NK-92 (cell line): ENCODE measurements around the gene HIGD1B.

Experiments
- DNase-seq: peaks from one replicate; lab custom pipeline; 2025; ENCODE audit not compliant: unreplicated experiment; lab: John Stamatoyannopoulos, UW

The HIGD1B gene

GRCh38 chr17:44832805-44833204 is 14.9 kb upstream of the HIGD1B start:
- DNase-seq, result no peak

GRCh38 chr17:44837196-44837595 is 10.5 kb upstream of the HIGD1B start:
- DNase-seq, result no peak

GRCh38 chr17:44840274-44840673 is 7.4 kb upstream of the HIGD1B start:
- DNase-seq, result no peak

- no peak for DNase-seq
Observed at GRCh38 chr17:44840936-44841335, 6.7 kb upstream of the HIGD1B start.

DNA sequence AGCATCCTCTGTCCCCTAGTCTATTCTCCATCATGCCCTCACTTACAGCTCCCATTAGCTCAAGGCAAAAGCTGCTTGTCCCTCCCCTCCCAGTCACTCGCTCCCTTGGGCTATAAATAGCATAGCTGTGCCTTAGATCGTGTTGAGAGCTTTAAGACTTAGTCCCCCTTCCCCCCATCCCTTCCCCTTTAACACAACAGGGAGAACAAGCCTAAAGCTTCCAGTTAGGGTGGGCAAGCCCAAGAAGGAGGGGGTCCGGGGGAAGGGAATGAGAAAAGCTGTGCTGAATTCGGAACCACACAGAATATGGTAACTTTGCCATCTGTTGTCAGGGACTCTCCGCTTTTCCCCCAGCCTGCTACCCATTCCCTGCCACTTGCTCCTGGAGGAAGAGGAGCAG is 4.9 kb upstream of the HIGD1B start:
- DNase-seq, result no peak

GRCh38 chr17:44844390-44844830 is 3.3 kb upstream of the HIGD1B start:
- no peak for DNase-seq

GRCh38 chr17:44846206-44846605 is 1.5 kb upstream of the HIGD1B start:
- no peak for DNase-seq

GRCh38 chr17:44848257-44848795 is 643 bp downstream of the HIGD1B start:
- DNase-seq, result no peak

GRCh38 chr17:44848961-44849489 is 1.3 kb downstream of the HIGD1B start:
- no peak for DNase-seq

GRCh38 chr17:44850025-44850424 is 2.3 kb downstream of the HIGD1B start:
- DNase-seq, result no peak

DNA sequence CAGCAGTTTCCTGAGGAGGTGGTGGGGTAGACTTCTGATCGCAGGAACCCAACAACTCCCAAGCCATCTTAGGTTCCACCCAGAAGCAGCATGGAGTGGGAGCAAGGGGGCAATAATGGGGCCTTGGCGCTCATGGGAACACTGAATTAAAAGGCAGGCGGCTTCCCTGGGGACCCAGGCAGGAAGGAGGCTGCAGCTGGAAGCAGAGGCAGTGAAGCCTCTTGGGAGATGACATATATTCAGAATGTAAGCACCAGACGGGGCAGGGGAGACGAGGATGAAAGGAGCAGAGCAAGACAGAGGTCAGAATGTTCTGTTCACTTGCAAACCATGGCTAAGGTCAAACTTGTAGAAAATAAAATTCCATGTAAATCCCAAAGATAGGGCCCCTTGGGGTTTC is 2.9 kb downstream of the HIGD1B start:
- DNase-seq, result no peak

DNA sequence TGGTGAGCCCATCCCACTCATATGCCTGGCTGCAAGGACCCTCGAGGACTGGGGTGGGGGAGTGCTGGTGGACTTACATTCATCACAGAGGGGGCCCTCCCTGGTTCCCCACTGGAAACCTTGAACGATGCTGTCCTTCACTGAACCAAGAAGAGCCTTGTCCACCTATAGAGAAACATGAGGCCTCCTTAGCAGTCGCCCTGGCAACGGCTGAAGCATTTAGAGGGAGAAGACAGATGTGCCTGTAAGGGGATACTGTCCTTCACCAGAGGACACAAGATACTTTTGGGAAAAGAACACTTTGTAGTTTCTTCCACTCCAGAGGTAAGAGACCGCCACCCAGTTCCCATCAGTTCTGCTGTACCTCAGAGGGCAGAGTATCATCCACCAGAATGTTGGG is 6.5 kb downstream of the HIGD1B start:
- DNase-seq, result no peak

- no peak for DNase-seq
Observed at GRCh38 chr17:44859701-44860100, 12.0 kb downstream of the HIGD1B start.

DNA sequence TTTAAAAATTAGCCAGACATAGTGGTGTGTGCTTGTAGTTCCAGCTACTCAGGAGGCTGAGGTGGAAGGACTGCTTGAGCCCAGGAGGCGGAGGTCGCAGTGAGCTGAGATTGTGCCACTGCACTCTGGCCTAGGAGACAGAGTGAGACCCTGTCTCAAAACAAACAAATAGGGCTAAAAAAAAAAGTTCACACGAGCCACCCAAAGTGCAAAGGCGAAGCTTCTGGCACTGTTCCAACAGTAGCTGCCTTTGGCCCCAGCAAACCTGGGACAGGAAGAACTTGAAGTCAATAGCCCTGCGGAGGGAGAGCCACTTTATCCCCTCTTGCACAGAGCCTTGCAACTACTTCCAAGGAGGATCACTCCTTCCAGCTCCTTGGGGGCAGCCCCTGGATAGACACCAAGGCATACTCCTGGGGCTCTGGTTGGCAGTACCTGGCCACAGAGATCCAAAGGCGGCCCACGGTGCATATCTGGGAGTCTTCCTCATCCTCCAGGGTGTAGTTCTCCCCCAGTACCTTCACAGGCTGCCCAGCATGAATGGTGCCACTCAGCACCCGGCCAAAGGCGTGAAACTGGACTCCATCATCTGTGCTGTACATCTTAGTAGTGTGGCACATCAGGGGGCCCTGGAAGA is 14.7 kb downstream of the HIGD1B start:
- no peak for DNase-seq

GRCh38 chr17:44863061-44863918 is 15.6 kb downstream of the HIGD1B start:
- DNase-seq, result no peak

- DNase-seq, result no peak
Observed at GRCh38 chr17:44864831-44865230, 17.1 kb downstream of the HIGD1B start.

DNA sequence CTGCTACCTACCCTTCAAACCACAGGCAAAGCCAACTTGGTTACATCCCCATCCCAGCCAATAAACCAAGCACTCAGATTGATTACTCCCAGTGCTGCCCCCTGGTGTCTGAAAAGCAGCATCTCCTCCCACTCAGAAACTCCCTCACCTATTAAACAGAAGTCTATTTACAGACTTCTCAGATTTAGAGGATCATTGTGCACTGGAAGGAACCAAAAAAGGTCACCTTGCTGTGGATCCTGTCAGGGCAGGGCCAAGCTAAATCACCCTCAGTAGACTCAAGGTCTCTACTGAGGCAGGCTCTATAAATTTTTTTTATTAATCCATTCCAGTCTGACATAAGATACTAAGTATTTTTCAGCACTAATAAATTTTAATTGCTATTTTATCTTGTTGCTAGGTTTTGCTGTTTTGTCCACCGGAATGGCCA is 17.6 kb downstream of the HIGD1B start:
- DNase-seq, result no peak

DNA sequence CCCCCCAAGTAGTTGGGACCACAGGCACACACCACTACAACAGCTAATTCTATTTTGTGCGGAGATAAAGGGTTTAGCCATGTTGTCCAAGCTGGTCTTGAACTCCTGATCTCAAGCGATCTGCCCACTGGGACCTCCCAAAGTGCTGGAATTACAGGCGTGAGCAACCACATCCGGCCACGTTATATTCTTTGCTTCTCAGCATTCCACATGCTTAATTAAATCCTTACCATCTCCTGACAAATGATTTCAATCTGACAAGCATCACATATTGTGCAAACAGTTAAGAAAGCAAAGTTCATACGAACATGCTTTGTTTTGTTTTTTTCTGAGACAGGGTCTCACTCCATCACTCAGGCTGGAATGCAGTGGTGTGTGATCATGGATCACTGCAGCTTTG is 18.2 kb downstream of the HIGD1B start:
- no peak for DNase-seq

DNA sequence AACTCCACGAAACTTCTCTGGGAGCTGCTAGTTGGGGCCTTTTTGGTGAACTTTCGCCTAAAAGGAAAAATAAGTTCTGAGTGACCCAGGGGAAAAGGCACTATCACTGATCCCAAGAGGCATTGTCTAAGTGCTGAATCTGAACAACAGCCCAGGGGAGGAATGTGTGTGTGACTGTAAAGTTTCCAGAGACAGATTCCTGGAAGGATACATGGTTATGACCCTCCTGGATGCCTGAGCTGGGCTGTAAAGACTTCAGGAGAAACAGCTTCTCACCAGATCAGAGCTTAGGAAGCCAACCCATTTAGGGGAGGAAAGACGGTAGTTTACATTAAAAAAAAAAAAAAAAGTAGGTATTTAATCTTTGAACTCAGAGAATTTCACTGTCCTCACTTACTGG is 20.2 kb downstream of the HIGD1B start:
- DNase-seq, result no peak

- DNase-seq, result no peak
Observed at GRCh38 chr17:44871556-44871955, 23.9 kb downstream of the HIGD1B start.

DNA sequence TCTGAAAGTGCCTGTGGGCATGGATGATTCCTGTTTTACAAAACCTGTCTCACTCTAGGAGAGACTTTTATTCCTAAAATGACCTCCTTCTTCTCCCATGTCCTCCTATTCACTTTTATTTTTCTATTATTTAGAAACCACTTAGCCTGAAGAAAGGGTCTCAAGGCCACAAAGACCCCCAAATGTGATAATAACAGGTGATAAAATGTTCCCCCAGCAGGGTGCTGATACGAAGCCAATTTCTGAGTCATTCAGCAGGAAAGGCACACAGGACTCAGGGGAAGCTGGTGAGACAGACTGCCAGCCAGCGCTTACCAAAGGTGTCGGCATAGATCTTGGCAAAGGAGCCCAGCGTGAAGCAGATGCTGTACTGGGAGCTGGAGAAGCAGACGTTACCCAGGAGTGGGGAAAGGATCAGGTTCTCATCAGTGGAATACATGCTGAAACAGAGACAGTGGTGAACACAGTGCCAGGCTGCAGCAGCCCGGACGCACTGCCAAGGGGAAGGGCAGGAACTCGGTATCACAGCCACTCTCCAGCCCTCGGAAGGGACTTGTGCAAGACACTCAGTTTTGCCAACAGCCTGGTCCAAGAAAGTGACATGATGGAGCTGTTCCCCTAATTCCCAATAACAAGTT is 24.6 kb downstream of the HIGD1B start:
- no peak for DNase-seq
